ENCODE data around the gene LANCL3.

- no peak for TF ChIP-seq CTCF (IDR thresholded peaks at IDR 0.05)
- TF ChIP-seq EZH2 (IDR thresholded peaks at IDR 0.05; ENCODE audit: borderline replicate concordance, insufficient read depth, low read depth, low read length, poor library complexity, severe bottlenecking) = no peak
Measured at GRCh38 chrX:37603938-37604409, 32.5 kb downstream of the LANCL3 start.

Measured in B cell (primary cell).